ENCODE data around the gene ORAI2.
A peak's percentile ranks its signal among the peaks of the same experiment; 100 is the strongest.

The ORAI2 gene

GRCh38 chr7:102460467-102460866, 27.1 kb downstream of the ORAI2 start:
- Histone ChIP-seq H3K4me3 (no peak overlapping the region), H3K9ac (peak overlapping the region in 1 of 11 experiments; percentile 18; a peak in 1 of 22 replicates), H3K27me3 (no peaks in the 10 kb centered on the region), H3K4me2 (no peak overlapping the region), H3K9me3 (replicated peaks in 1 of 11) (no peaks in the 10 kb centered on the region), H3K27ac (no peak overlapping the region), H3K36me3 (peaks cover 33 to 47% (median 38%) of the 10 kb centered on the region in 11 experiments), H4K20me1 (peaks cover 0 to 54% (median 13%) of the 10 kb centered on the region in 11 experiments; a peak in 16 of 22 replicates), H3K4me1 (peaks cover 19 to 42% (median 28%) of the 10 kb centered on the region in 10 experiments)
- TF ChIP-seq Cebpa-rat (IDR thresholded peaks at IDR 0.05) = no peak

- TF ChIP-seq Cebpa-rat (IDR thresholded peaks at IDR 0.05) = no peak
- Histone ChIP-seq H3K36me3 (peaks cover 4 to 31% (median 17%) of the 10 kb centered on the region in 11 experiments; a peak in 21 of 22 replicates), H3K4me2 (peak overlapping the region; percentile 77 to 99 (median 93)), H3K9ac (peak overlapping the region; percentile 84 to 94 (median 87)), H3K4me3 (peak overlapping the region; percentile 84 to 99 (median 90)), H3K9me3 (replicated peaks in 1 of 11) (no peaks in the 10 kb centered on the region), H3K4me1 (peaks cover 24 to 63% (median 48%) of the 10 kb centered on the region in 10 experiments), H4K20me1 (peaks cover 0 to 41% (median 8%) of the 10 kb centered on the region in 11 experiments; a peak in 13 of 22 replicates), H3K27ac (peak overlapping the region; percentile 47 to 86 (median 80); a peak in 21 of 22 replicates), H3K27me3 (no peaks in the 10 kb centered on the region)
These were observed 30.6 kb downstream of the ORAI2 start for GRCh38 chr7:102463841-102464576.

- Histone ChIP-seq H3K4me2 (peak within 1 kb of the TSS; percentile 77 to 99 (median 94)), H3K9me3 (replicated peaks in 1 of 11) (no peaks in the 10 kb centered on the region), H3K4me1 (peaks cover 24 to 66% (median 54%) of the 10 kb centered on the region in 10 experiments), H4K20me1 (peaks cover 0 to 48% (median 8%) of the 10 kb centered on the region in 11 experiments; a peak in 13 of 22 replicates), H3K4me3 (peak within 1 kb of the TSS; percentile 84 to 99 (median 90)), H3K27me3 (no peaks in the 10 kb centered on the region), H3K9ac (peak within 1 kb of the TSS; percentile 84 to 94 (median 87)), H3K36me3 (peaks cover 0 to 32% (median 18%) of the 10 kb centered on the region in 11 experiments; a peak in 17 of 22 replicates), H3K27ac (peak within 1 kb of the TSS; percentile 47 to 86 (median 80); a peak in 21 of 22 replicates)
- no peak for TF ChIP-seq Cebpa-rat (IDR thresholded peaks at IDR 0.05)
These were observed 31.4 kb downstream of the ORAI2 start, which contains the start of the genes ALKBH4 and LRWD1 for GRCh38 chr7:102464577-102465280. TSS of gene ALKBH4 (minus strand) at chr7:102464863. CDS start at chr7:102464836, 27 bp downstream. TSS of gene LRWD1 (plus strand) at chr7:102464984. CDS start at chr7:102465081, 97 bp downstream.

- Histone ChIP-seq H3K4me3 (peak overlapping the region; percentile 84 to 99 (median 90); a peak in 19 of 20 replicates), H3K4me1 (peaks cover 24 to 66% (median 54%) of the 10 kb centered on the region in 10 experiments), H3K27ac (no peak overlapping the region; a peak in 1 of 22 replicates), H3K9me3 (replicated peaks in 1 of 11) (no peaks in the 10 kb centered on the region), H3K36me3 (peaks cover 0 to 39% (median 28%) of the 10 kb centered on the region in 11 experiments; a peak in 19 of 22 replicates), H4K20me1 (peaks cover 0 to 56% (median 8%) of the 10 kb centered on the region in 11 experiments; a peak in 13 of 22 replicates), H3K27me3 (no peaks in the 10 kb centered on the region), H3K4me2 (peak overlapping the region; percentile 77 to 99 (median 93)), H3K9ac (peak overlapping the region in 10 of 11 experiments; percentile 84 to 94 (median 88); a peak in 19 of 22 replicates)
- TF ChIP-seq Cebpa-rat (IDR thresholded peaks at IDR 0.05) = no peak
These were observed 32.7 kb downstream of the ORAI2 start for GRCh38 chr7:102466097-102466496.

GRCh38 chr7:102467581-102468477, 34.5 kb downstream of the ORAI2 start:
- no peak overlapping the region for H3K4me3 ChIP-seq
- peak overlapping the region in 3 of 11 experiments; percentile 4 to 40 (median 18); a peak in 3 of 22 replicates for H3K27ac ChIP-seq
- H3K4me2 ChIP-seq = peak overlapping the region in 8 of 11 experiments; percentile 8 to 77 (median 43); a peak in 15 of 22 replicates
- peaks cover 11 to 56% (median 43%) of the 10 kb centered on the region in 11 experiments; a peak in 21 of 22 replicates for H3K36me3 ChIP-seq
- no peak for TF ChIP-seq Cebpa-rat (IDR thresholded peaks at IDR 0.05)
- H3K4me1 ChIP-seq = peaks cover 24 to 65% (median 52%) of the 10 kb centered on the region in 10 experiments
- H3K9me3 ChIP-seq (replicated peaks in 1 of 11) = no peaks in the 10 kb centered on the region
- peaks cover 3 to 73% (median 20%) of the 10 kb centered on the region in 11 experiments; a peak in 18 of 22 replicates for H4K20me1 ChIP-seq
- no peaks in the 10 kb centered on the region for H3K27me3 ChIP-seq
- H3K9ac ChIP-seq = peak overlapping the region in 10 of 11 experiments; percentile 4 to 63 (median 32); a peak in 14 of 22 replicates

GRCh38 chr7:102468478-102469350, 35.3 kb downstream of the ORAI2 start:
- Histone ChIP-seq H3K4me3 (no peak overlapping the region), H3K36me3 (peaks cover 19 to 65% (median 52%) of the 10 kb centered on the region in 11 experiments), H3K9ac (peak overlapping the region in 7 of 11 experiments; percentile 26 to 63 (median 44); a peak in 12 of 22 replicates), H3K4me1 (peaks cover 17 to 63% (median 44%) of the 10 kb centered on the region in 10 experiments), H3K27me3 (no peaks in the 10 kb centered on the region), H3K4me2 (peak overlapping the region in 9 of 11 experiments; percentile 7 to 77 (median 41); a peak in 15 of 22 replicates), H4K20me1 (peaks cover 4 to 82% (median 28%) of the 10 kb centered on the region in 11 experiments; a peak in 18 of 22 replicates), H3K9me3 (replicated peaks in 1 of 11) (no peaks in the 10 kb centered on the region), H3K27ac (peak overlapping the region in 3 of 11 experiments; percentile 4 to 40 (median 25); a peak in 2 of 22 replicates)
- TF ChIP-seq Cebpa-rat (IDR thresholded peaks at IDR 0.05) = no peak
